HTERT RPE-1 (cell line): ENCODE measurements around the gene MAPK8.
"Not testable (repeated sequence)": the region's sequence is repeated elsewhere in the genome, so short reads cannot be mapped to it uniquely, and the experiment has no call there.

ENCODE experiments used
- in situ Hi-C: fragments of 300-500 bp; cut with MboI; formaldehyde crosslinking; loops from 4 replicates; pipeline ENCODE4 v1.14.3; 2020; ENCODE audit warnings: low sequenced_read_pairs

Gene MAPK8

DNA sequence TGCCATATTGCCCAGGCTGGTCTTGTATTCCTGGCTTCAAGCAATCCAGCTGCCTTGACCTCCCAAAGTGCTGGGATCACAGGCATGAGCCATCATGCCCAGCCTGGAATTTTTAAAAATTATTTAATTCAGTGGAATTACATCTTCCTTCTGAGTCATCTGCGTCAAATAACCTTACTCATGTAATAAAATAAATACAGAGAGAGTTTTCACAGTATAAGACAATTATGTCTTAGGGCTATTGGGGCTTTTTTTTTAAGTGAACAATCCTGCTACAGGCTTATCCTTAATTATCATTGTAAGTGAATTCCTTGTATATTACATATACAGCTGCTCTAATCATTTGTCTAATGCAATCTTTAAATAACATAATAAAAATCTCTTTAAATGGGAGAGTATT, 108.3 kb downstream of the MAPK8 start:
- in situ Hi-C loops, result no loop called here

DNA sequence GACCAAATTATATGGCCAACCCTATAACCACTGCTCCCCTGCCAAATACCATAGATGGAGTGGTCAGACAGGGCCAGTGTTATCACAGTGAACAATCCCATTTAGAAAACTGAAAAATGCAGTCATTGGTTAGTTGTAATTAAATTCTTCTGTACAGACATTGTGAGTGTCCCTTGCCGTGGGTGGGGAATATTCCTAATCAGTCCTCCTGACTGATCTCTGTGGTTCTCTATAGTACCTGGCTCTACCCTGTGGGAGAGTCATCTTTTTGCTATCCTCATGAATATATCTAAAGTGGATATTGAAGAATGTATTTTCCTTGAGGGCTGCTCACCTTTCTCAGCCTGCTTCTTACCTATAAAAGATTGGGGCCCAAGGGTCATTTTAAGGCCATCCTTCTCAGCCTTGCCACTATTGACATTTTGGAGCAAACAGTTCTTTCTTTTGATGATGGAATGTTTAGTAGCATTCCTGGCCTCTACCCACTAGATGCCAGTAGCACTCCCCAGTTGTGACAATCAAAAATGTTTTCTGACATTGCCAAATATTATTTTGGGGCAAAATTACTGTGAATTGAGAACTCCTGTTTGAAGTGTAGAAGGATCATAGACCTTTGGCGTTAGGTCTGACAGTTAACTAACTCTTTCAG, 110.2 kb downstream of the MAPK8 start:
- in situ Hi-C loops, result no loop called here

DNA sequence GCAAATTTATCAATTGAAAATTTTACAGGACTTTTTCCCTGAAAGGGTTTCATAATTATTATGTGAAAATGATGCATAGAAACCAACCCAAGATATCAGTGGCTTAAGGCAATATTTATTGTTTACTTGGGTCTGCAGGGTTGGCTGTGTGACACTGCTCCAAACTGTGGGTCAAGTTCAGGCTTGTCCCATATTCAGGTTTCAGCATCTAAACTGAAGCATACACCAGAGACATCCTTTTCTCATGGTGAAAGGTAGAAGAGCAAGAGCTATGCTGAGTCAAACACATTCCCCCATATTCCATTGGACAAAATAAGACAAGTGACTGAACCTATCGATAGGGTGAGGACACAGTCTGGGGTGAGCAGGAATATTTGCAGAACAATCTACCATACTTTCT, 110.9 kb downstream of the MAPK8 start:
- in situ Hi-C loops, result no loop called here

DNA sequence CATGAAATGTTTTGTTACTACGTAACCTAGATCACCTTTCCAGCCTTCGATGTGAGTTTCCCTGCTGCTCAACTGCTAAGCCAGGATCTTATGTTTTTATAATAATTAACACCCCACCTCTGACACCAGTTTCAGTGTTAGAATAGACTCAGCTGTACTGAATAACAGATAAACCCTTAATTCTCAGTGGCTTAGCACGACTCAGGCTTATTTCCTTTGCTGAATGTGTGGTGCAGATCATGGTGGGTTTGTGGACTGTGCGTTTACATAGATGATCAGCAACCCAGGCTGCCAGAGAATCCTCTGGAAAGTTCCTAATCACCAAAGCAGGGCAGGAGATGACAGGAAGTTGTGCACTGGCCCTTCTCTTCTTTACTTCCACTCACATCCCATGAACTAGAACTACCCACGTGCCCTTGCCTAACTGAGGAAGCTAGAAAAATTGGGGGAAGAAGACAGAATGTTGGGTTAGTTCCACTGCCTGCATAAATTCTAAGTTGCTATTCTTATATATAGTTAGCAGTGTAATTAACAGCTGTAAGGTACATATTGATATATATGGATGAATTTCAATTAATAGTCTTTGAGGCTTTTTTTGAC, 111.8 kb downstream of the MAPK8 start:
- in situ Hi-C loops, result no loop called here

DNA sequence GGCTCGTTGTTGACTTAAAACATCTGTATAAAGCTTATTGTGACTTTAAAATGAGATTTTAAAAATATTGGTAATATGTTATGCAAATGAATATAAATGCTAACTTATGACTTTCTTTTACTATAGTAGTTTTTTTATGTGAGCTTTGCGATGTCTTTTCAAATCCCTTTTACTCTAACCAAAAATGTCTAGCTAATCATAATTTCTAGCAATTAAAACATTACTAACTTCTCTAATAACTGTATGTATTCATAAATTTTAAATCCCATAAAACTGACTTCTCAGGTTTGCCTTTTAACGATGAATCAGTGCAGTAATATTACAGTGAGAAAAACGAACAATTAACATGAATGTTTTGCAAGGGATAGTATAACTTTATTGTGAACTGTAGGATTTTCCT, 113.2 kb downstream of the MAPK8 start:
- in situ Hi-C loops, result no loop called here

DNA sequence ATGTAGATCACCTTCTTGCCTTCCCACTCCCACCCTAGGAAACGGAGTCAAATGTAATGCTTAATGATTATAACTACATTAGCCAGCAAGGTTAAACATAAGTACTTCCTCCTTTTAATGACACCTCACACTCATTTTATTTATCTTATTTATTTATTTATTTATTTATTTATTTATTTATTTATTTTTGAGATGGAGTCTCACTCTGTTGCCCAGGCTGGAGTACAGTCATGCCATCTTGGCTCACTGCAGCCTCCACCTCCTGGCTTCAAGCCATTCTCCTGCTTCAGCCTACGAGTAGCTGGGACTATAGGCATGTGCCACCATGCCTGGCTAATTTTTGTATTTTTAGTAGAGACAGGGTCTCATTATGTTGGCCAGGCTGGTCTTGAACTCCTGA, 115.4 kb downstream of the MAPK8 start:
- in situ Hi-C loops, result not testable (repeated sequence)

DNA sequence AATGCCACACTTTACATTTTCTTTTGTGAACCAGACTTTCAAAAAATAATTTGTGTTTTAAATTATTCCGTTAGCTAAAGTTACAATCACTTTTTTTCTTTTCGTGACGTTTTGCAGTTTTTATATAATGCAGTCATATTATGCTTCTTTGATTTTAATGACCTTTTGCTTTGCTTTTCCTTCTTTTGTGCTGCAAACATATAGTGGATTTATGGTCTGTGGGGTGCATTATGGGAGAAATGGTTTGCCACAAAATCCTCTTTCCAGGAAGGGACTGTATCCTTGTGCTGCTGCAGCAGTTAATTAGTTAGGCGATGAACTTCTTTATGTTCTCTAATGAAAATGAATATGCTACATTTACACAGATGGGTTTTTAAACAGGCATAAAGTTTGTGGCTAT, 117.4 kb downstream of the MAPK8 start:
- in situ Hi-C loops, result no loop called here

DNA sequence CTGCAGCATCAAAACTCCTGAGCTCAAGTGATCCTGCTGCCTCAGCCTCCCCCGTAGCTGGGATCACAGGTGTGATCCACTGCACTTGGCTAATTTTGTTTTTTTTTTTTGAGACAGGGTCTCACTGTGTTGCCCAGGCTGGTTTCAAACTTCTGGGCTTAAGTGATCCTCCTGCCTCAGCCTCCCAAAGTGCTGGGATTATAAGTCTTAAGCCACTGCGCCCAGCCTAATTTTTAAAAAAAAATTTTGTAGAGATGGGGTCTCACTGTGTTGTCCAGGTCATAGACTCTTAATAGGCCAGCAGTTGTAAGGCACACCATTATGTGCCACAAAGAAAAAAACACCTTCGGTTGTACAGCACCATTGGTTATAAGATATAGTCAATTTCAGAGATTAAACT, 122.4 kb downstream of the MAPK8 start:
- in situ Hi-C loops, result no loop called here

DNA sequence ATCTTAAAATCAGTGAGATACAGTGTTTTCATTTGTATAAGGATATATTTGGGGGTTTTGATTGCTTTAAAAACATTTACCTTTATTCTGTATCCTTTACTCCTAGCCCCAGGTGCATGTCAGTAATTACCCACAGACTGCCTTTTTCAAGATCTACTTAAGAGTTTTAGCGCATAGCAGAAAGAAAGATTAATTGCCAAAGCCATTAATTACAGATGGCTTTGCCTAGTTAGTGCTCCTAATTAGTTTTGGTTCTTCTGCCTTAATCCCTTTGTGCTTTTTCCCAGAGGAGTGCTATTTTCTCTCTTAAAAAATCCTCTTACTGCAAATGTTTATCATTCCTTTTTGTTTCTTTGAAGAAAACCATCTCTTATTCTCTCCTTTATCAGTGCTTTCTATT, 122.8 kb downstream of the MAPK8 start:
- in situ Hi-C loops, result no loop called here

DNA sequence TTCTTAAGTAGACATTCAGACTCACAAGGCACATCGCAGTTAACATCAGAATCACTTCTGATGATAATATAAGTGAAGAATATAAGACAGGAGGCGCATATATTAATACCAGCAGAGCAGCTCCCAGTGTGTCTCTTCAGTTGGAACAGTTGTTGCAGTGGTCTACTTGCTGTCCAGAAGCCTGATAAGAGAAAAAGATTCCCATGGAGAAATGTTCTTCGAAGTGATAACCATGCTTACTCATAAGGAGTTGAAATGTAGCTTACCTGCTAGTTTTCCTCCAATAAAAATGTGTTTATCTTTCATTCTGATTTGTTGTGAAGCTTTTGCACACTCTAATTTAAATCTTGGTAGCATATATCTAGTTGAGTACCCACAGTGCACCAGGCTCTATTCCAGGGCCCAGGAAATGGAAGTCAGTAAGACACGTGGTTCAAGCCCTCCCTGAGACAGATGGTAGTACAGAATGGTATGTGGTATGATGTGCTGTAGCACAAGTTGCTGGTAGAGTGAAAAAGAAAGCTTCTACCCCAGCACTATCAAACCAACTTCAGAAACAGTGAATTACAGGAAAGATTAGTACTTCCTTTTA, 124.0 kb downstream of the MAPK8 start:
- in situ Hi-C loops, result no loop called here

DNA sequence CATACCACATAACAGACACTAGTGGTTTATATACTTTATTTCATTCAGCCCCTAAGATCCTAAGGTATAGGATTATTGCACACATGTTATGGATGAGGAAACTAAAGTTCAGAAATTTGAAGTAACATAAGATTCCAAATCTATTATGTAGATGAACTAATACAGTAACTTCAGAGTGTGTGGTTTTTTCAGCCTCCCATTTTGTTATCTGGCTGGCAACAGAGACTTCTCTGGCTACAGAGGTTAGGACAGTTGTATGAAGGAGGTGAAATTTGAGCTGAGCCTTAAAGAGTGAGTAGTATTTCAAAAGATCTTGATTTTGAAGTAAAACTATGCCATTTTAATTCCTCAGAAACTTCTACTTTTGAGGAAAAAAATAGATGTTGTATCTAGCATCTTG, 125.4 kb downstream of the MAPK8 start:
- in situ Hi-C loops, result no loop called here

DNA sequence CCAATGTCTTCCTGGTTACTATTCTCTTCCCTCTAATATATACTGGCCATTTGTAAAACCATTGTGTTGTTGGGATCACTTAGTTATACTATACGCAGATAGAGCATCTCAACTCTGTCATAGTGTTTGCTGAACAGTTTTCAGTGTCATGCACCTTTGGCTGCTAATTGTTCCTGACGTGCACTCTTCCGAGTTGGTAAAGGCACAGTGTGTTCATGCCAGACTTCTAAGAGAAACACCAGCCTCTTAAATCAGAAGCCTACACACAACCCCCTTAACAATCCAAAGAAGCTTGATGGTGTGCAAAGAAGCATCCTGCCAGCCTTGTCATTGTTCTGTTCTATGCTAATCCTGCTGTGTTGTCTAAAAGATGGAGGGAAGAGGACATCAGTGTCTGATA, 131.1 kb downstream of the MAPK8 start:
- in situ Hi-C loops, result no loop called here

DNA sequence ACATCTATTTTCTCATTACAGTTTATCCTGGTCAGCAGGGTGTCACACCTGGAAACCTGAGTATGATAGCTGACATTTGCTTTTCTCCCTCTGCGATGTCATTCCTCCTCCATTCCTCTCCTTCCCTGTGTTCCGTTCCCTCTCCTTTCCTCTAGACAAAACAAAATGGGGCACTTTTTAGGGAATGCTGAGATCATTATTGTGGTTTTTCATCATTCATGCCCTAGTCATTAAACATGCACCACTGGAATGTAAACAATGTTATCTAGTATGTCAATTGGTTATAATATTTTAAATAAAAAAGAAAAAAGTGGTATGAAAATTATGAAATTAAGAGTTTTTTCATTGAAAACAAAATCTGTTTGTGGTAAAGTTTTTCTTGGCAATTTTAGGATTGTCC, 132.6 kb downstream of the MAPK8 start:
- in situ Hi-C loops, result no loop called here

DNA sequence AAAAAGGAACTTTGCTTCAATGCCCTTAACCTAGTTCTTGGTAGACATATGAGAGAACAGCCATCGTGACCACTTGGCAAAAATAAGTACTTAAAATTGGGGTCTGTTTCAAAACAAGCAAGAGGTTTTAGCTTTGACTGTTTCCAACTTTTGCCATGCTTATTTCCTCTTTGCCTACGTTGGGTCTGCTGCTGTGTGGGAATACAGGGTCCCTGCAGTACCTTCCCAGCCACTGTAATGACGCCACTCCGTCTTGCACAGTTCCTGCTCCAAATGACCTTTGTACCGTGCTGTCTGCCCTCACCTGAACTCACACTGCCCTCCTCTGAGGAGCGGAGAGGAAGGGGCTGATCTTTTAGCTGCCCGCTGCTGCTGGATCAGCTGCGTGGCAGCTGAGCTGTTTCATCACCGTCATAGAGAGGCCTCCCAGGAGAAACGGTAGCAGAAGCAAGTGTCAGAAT, 133.1 kb downstream of the MAPK8 start:
- in situ Hi-C loops, result no loop called here

DNA sequence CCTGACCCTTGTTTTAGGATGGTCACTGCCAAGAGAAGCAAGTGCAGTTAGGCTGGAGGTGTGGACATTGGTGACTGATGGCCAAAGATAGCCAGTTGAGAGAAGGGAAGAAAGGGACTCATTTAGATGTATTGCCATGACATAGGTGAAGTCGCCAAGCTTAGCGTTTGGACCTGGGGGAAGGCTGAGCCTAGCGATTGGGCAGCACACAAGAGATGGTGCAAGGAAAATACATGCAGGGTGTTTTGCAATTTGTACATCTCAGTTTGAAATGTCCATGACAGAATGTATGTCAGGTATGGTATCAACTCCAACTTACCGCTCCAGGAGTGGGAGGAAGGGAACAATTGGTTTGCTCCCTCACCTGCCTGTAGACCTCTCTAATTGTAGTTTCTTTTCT, 134.3 kb downstream of the MAPK8 start:
- in situ Hi-C loops, result no loop called here

DNA sequence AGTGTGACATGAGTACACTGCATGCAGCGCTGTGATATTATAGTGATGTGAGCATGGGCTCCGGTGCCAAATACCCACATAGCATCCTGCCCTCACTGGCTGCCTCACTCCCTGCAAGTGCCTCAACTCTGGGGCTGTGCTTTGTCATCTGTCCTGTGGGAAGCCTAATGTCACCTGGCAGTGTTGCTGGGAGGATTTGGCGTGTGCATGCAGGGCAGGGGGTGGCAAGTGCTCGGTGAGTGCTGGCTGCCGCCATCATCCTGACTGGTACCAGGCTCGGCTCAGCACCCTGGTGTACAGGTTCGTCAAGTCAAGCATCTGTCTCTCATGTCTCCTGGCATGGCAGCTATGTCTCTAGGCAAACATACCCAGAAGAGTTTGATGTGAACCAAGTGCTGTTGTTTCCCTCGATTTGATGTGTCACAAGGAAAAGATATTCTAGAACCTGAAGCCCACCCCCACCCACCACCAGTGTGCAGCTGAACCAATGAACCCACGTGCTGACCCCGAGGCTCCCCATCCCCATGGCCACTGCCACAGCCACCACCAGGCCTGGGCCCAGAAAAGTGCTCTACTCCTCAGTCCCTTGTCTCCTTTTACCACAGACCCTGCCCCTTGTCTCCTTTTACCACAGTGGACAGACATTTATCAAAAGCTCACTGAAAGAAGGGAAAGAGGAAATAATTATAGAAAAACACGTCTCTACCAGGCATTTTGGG, 135.8 kb downstream of the MAPK8 start:
- in situ Hi-C loops, result no loop called here

DNA sequence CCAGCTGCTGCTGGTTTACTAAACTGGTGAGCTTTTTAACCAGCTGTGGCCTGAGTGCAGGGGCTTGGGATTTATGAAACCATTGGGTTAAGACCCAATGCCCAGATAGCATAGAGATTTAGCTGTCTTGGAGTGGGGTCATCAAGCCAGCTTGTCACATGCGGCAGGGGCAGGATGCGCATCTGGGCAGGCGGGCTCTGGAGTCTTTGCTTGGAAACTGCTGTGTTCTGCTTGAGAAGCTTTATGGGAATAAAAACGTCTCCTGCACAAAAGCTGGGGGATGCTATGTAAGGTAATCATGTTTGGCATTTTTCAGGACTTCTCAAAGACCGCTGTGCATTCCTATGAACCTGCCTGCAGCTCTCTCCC, 136.3 kb downstream of the MAPK8 start:
- in situ Hi-C loops, result no loop called here

DNA sequence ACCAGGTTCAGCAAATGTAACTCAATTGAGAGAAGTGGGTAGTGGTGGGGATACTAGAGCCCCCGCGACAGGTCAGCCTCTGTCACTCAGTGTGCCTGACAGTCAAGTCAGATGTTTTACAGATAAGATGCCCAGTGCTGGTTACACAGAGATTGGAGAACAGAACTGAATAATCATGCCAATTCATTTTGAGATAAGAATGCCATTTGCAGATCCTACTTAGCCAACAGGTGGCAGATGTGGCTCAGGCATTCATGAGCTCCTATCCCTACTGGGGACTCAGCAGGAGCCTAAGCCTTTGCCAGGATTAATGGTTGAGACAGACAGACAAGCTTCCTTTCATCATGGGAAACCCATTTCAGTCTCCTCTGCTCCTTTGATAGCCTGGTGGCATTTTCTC, 137.8 kb downstream of the MAPK8 start:
- in situ Hi-C loops, result no loop called here

DNA sequence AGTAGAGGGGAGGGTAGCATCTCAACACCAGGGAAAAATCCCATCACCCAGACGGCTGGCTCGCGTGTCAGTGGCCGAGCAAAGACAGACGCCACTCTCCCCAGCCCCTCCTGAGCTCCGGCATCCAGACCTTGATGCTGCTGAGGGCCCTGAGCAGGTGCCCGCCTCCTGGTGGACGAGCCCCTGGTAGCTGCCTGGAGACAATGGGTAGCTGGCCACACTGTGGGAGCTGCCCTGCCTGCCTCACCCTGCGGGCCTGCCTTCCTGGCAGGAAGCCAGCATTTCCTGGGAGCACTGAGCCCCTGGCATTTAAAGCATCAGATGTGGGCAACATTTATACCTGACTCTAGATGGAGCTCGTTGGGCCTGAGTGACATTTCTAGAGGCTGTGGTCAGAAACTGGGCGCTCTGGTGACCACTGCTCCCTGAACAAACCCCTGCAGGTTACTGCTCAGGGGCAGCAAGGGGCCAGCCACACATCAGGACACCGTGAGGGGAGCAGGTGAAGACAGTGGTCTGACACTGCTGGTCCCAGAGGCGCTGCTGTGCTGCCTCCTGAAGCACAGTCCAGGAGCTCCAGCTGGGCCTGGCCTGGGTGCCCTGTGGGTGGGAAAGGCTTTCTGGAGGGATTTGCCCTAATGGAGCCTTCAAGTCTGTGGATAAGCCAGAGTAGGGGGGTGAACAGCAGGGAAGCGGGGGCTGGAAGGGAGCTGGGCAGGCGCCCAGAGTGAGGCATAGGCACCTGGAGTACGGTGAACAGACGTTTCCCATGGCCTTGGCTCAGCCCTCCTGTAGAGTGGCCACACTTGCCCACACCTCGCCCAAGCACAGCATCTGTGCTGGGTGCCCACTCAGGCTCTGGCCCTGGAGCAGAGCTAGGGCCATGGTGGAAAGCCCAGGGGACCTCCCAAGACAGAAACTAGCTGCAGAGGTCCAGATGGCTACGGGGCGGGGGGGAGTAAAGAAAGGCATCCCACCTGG, 138.7 kb downstream of the MAPK8 start:
- in situ Hi-C loops, result no loop called here

DNA sequence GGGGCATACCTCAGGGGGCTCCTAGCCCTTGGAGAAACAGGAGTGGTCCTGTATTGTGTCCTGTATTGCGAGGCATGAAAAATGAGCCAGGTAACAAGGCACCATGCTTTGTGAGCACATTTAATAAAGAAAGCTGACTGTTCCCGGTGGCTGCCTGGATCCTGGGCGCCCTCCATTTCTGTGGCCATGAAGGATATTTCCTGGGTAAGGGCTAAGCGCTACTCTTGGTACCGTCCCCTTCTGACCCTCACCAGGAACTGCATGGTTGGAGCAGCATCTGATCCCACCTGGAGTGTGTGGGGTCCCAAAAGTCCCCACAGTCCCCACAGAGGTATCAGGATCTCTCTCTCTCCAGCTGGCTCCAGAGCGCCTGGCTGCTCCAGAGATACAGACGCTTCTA, 139.5 kb downstream of the MAPK8 start:
- in situ Hi-C loops, result no loop called here

DNA sequence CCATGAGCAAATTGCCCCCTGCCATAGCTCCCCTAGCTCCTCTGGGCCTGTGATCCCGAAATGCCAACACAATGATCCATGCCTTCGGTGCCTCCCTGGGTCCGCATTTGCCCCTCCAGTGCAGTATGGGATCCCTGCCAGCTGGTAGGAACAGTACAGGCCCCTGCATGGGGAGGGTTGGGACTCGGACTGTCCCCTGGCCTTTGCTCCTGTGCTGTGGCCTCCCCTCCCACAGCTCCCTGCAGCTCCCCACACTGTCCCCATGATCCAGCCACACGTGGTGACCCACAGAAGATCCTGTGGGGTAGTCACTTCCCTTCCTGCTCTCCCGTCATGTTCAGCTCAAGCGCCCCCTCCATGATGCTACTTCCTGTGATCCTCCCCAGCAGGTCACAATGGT, 140.3 kb downstream of the MAPK8 start:
- in situ Hi-C loops, result no loop called here
